ENCODE data around the gene DCDC2C. TPM values are rescaled to one million over a fixed set of nuclear protein-coding genes. Genes with fewer than 3 reads are reported as not detected.

The DCDC2C gene
- total RNA-seq, 1 donor from 2014 or later = not detected

- Mint-ChIP-seq H3K4me1 (ENCODE audit: unreplicated experiment) (peaks cover 17% of the 10 kb centered on the region), H3K36me3 (no peaks in the 10 kb centered on the region), H3K27ac (no peak overlapping the region), H3K27me3 (peaks cover 28% of the 10 kb centered on the region), H3K9me3 (peaks cover 5% of the 10 kb centered on the region), H3K4me3 (no peak overlapping the region)
- DNase-seq (ENCODE audit: extremely low spot score, unreplicated experiment) = no peak
- no peak for TF ChIP-seq CTCF (conservative IDR thresholded peaks at IDR 0.05)
These were observed 47.9 kb downstream of the DCDC2C start for GRCh38 chr2:3751251-3751650.

GRCh38 chr2:3751806-3752205 lies 48.4 kb downstream of the DCDC2C start:
- Mint-ChIP-seq H3K27me3 (peaks cover 24% of the 10 kb centered on the region), H3K27ac (no peak overlapping the region), H3K4me1 (ENCODE audit: unreplicated experiment) (peaks cover 22% of the 10 kb centered on the region), H3K9me3 (peaks cover under 1% of the 10 kb centered on the region), H3K4me3 (no peak overlapping the region), H3K36me3 (no peaks in the 10 kb centered on the region)
- no peak for DNase-seq (ENCODE audit: extremely low spot score, unreplicated experiment)
- no peak for TF ChIP-seq CTCF (conservative IDR thresholded peaks at IDR 0.05)

- H3K9me3 Mint-ChIP-seq = no peaks in the 10 kb centered on the region
- no peak for DNase-seq (ENCODE audit: extremely low spot score, unreplicated experiment)
- TF ChIP-seq CTCF (conservative IDR thresholded peaks at IDR 0.05) = no peak
- H3K27me3 Mint-ChIP-seq = peaks cover 24% of the 10 kb centered on the region
- H3K4me1 Mint-ChIP-seq (ENCODE audit: unreplicated experiment) = peaks cover 28% of the 10 kb centered on the region
- H3K27ac Mint-ChIP-seq = no peak overlapping the region
- no peaks in the 10 kb centered on the region for H3K36me3 Mint-ChIP-seq
- no peak overlapping the region for H3K4me3 Mint-ChIP-seq
These were observed 49.0 kb downstream of the DCDC2C start for GRCh38 chr2:3752376-3752775.

GRCh38 chr2:3753561-3753960 lies 50.2 kb downstream of the DCDC2C start:
- H3K4me3 Mint-ChIP-seq = no peak overlapping the region

GRCh38 chr2:3754280-3754679 lies 50.9 kb downstream of the DCDC2C start:
- Mint-ChIP-seq H3K27ac (no peak overlapping the region), H3K36me3 (no peaks in the 10 kb centered on the region), H3K4me1 (ENCODE audit: unreplicated experiment) (peaks cover 28% of the 10 kb centered on the region), H3K27me3 (peaks cover 16% of the 10 kb centered on the region), H3K4me3 (no peak overlapping the region), H3K9me3 (no peaks in the 10 kb centered on the region)
- TF ChIP-seq CTCF (conservative IDR thresholded peaks at IDR 0.05) = no peak
- DNase-seq (ENCODE audit: extremely low spot score, unreplicated experiment) = no peak

More at GRCh38 chr2:3753561-3753960, 50.2 kb downstream of the DCDC2C start:
- Mint-ChIP-seq H3K27me3 (peaks cover 16% of the 10 kb centered on the region), H3K4me1 (ENCODE audit: unreplicated experiment) (peaks cover 28% of the 10 kb centered on the region), H3K27ac (no peak overlapping the region), H3K36me3 (no peaks in the 10 kb centered on the region), H3K9me3 (no peaks in the 10 kb centered on the region)
- TF ChIP-seq CTCF (conservative IDR thresholded peaks at IDR 0.05) = no peak
- no peak for DNase-seq (ENCODE audit: extremely low spot score, unreplicated experiment)

GRCh38 chr2:3754795-3755194 lies 51.4 kb downstream of the DCDC2C start:
- H3K27ac Mint-ChIP-seq = no peak overlapping the region
- H3K36me3 Mint-ChIP-seq = no peaks in the 10 kb centered on the region
- H3K4me3 Mint-ChIP-seq = no peak overlapping the region
- H3K9me3 Mint-ChIP-seq = no peaks in the 10 kb centered on the region
- H3K27me3 Mint-ChIP-seq = peaks cover 16% of the 10 kb centered on the region
- no peak for DNase-seq (ENCODE audit: extremely low spot score, unreplicated experiment)
- peaks cover 28% of the 10 kb centered on the region for H3K4me1 Mint-ChIP-seq (ENCODE audit: unreplicated experiment)
- no peak for TF ChIP-seq CTCF (conservative IDR thresholded peaks at IDR 0.05)
